ENCODE results near the gene GTPBP1. TPM values are rescaled to one million over a fixed set of nuclear protein-coding genes. Genes with fewer than 3 reads are reported as not detected.

GTPBP1 gene
- polyA plus RNA-seq, 1 experiment, result 31.1 TPM

- 0 out of 2 replicates have a peak, but pooled peaks cover 4% of the 10 kb centered on the region for H3K36me3 ChIP-seq (ENCODE audit: control insufficient read depth, insufficient read depth, low read length)
- TF ChIP-seq CTCF (IDR thresholded peaks at IDR 0.05; ENCODE audit: insufficient read depth, low read depth, low read length), result no peak
Measured at GRCh38 chr22:38756711-38757463, 51.1 kb downstream of the GTPBP1 start.

GRCh38 chr22:38757464-38757757 is 51.7 kb downstream of the GTPBP1 start:
- CTCF ChIA-PET, result interaction anchor here (1.4 to 3.0 kb wide), 2 partner anchors 9 to 113 kb away, joined by 3 to 17 read pairs; no protein-coding TSS in a partner anchor
- POLR2A ChIA-PET, result no interaction called here
- H3K4me3 ChIP-seq (ENCODE audit: low read depth, low read length), result no peak overlapping the region
- H3K36me3 ChIP-seq (ENCODE audit: control insufficient read depth, insufficient read depth, low read length), result 0 out of 2 replicates have a peak, but pooled peaks cover 2% of the 10 kb centered on the region
- no peak for DNase-seq (ENCODE audit: low read depth)
- H3K27me3 ChIP-seq (ENCODE audit: control insufficient read depth, insufficient read depth, low read length), result no peaks in the 10 kb centered on the region
- TF ChIP-seq CTCF (IDR thresholded peaks at IDR 0.05; ENCODE audit: insufficient read depth, low read depth, low read length), result no peak

More at GRCh38 chr22:38756711-38757463, 51.1 kb downstream of the GTPBP1 start:
- H3K4me3 ChIP-seq (ENCODE audit: low read depth, low read length), result no peak overlapping the region
- no peaks in the 10 kb centered on the region for H3K27me3 ChIP-seq (ENCODE audit: control insufficient read depth, insufficient read depth, low read length)
- CTCF ChIA-PET, result interaction anchor here (0.6 to 3.0 kb wide), 5 partner anchors 9 to 415 kb away, joined by 3 to 17 read pairs (median 3); no protein-coding TSS in a partner anchor
- no peak for DNase-seq (ENCODE audit: low read depth)
- POLR2A ChIA-PET, result interaction anchor here (0.5 kb wide), 1 partner anchor 456 kb away, joined by 13 read pairs; no protein-coding TSS in a partner anchor

- Histone ChIP-seq H3K36me3 (ENCODE audit: control insufficient read depth, insufficient read depth, low read length) (no peaks in the 10 kb centered on the region), H3K4me3 (ENCODE audit: low read depth, low read length) (no peak overlapping the region), H3K27me3 (ENCODE audit: control insufficient read depth, insufficient read depth, low read length) (no peaks in the 10 kb centered on the region)
- TF ChIP-seq CTCF (IDR thresholded peaks at IDR 0.05; ENCODE audit: insufficient read depth, low read depth, low read length), result no peak
- ChIA-PET CTCF (interaction anchor here (0.7 to 3.8 kb wide), 4 partner anchors 8 to 111 kb away, joined by 3 to 39 read pairs (median 10); no protein-coding TSS in a partner anchor), POLR2A (no interaction called here)
- DNase-seq (ENCODE audit: low read depth), result no peak
Measured at GRCh38 chr22:38758276-38758945, 52.7 kb downstream of the GTPBP1 start.

GRCh38 chr22:38759005-38759404 is 53.3 kb downstream of the GTPBP1 start:
- TF ChIP-seq CTCF (IDR thresholded peaks at IDR 0.05; ENCODE audit: insufficient read depth, low read depth, low read length), result no peak
- H3K4me3 ChIP-seq (ENCODE audit: low read depth, low read length), result no peak overlapping the region
- CTCF ChIA-PET, result interaction anchor here (1.2 to 3.8 kb wide), 2 partner anchors 10 to 111 kb away, joined by 3 to 39 read pairs; no protein-coding TSS in a partner anchor
- no peaks in the 10 kb centered on the region for H3K27me3 ChIP-seq (ENCODE audit: control insufficient read depth, insufficient read depth, low read length)
- no peaks in the 10 kb centered on the region for H3K36me3 ChIP-seq (ENCODE audit: control insufficient read depth, insufficient read depth, low read length)
- POLR2A ChIA-PET, result no interaction called here
- DNase-seq (ENCODE audit: low read depth), result no peak
